GM18867 (cell line): Measurements from ENCODE around the gene TP53I3.
"Not testable (repeated sequence)": the region's sequence is repeated elsewhere in the genome, so short reads cannot be mapped to it uniquely, and the experiment has no call there.

Experiments
- ATAC-seq: cut with Tn5 transposase; IDR thresholded peaks from one replicate; pipeline ENCODE4 v1.9.1; 2021; ENCODE audit warnings: mild to moderate bottlenecking, moderate library complexity; ENCODE audit not compliant: unreplicated experiment

TP53I3 gene

DNA sequence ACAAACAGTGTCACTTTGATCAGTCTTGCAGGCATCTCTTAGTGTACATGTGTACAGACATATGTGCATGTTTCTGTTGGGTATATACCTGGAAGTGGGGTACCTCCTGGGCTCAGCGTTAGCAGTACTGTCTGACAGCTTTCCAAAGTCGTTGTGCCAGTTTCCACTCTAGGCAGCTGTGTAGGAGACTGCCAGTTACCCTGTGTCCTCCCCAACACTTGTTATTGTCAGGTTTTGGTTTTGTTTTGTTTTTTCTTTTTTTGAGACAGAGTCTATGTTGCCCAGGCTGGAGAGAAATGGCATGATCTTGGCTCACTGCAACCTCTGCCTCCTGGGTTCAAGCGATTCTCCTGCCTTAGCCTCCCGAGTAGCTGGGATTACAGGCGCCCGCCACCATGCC is 28.9 kb downstream of the TP53I3 start:
- ATAC-seq: no peak

DNA sequence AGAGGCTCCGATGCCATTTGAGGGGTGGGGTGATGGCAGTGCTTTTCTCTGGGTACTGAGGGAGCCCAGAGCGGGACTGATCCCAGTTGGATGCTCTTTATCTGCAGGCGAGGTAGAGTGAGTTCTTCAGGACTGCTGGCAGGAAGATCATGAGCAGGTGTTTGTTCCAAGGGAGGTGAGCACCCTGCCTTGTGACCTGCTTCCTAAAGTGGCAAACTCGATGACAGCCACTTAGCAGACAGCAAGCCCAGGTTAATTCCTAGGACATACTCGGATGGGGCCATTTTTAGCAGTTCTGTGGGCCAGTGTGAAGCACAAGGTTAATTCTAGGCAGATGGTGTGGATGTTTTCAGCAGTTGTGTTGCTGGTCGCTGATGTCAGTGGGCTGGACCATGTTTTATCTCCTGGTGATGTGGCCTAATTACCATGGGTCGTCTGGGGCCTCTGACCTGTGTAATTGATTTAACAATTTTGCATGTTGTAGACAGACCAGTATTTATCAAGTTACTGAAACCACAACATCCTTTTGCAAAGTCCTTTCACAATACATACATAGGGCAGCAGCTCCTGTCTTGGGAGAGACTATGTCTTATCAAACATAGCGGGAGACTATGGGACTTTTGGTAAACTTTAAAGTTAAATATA is 30.1 kb downstream of the TP53I3 start:
- no peak for ATAC-seq

DNA sequence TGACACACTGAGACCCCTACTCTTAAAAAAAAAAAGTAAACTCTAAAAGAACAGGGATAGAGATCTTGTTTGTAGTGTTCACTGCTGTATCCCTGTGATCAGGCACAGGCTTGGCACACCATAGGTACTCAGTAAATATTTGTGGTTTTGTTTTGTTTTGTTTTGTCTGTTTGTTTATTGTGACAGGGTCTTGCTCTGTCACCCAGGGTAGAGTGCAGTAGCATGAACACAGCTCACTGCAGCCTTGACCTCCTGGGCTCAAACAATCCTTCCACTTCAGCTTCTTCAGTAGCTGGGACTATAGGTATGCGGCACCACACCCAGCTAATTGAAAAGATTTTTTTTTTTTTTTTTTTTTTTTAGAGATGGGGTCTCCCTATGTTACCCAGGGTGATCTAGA is 31.7 kb downstream of the TP53I3 start:
- ATAC-seq: no peak

DNA sequence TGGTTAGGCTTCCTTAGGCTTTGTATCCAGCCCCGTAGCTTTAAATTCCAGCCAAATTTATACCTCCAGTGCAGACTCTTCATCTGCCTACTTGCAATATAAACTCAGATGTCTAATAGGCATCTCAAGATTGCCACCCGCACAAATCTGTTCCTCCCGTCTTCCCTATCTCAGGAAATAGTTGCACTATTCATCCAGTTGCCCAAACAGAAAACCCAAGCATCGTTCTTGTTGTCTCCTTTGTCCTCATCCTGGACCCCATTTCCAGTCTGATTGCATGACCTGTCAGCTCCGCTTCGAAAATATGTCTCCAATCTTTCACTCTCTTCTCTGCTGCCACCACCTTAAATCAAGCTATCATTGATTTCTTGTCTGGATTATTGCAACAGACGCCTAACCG is 32.8 kb downstream of the TP53I3 start:
- no peak for ATAC-seq

DNA sequence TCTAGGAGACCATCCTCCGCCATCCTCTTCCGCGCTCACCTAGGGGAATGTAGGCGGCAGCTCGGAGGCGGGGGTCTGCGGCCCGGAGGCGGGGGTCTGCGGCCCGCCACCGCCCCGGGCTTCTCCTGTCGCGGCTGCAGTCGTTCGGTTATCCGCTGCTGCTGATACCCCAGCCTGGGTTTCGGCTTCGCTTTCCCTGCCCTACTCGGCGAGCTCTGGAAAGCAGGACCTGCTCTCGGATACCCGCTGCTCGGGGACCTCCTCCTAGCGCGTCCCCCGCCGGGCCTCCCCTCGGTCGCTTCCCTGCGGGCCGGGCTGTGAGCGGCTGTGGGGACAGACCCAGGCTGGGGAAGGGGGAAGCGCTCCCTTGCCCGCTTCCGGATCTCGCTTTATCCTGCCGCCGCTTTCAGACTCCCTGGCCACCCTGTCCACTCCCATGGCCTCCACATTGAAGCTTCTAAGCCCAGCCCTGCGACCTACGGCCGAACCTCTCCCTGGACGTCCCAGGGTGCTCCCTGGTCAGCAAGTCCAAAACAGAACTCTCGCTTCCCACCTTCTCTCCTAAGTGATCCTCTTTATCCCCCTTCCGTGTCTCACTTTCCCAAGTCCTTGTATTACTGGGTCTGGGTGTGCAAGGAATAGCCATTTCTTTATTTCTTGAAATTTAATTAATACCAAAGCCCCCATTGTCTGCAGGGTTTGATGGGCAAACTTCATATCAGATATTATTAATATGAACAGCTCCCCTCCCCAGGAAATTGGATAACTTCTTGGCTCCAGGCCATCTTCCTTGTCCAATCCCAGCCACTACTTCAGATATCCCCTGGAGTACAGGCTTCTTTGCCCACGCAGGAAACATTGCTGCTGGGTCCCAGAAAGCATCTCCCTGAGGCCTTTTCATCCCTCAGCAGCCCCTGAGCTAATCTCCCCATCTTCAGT is 34.3 kb downstream of the TP53I3 start:
- no peak for ATAC-seq

DNA sequence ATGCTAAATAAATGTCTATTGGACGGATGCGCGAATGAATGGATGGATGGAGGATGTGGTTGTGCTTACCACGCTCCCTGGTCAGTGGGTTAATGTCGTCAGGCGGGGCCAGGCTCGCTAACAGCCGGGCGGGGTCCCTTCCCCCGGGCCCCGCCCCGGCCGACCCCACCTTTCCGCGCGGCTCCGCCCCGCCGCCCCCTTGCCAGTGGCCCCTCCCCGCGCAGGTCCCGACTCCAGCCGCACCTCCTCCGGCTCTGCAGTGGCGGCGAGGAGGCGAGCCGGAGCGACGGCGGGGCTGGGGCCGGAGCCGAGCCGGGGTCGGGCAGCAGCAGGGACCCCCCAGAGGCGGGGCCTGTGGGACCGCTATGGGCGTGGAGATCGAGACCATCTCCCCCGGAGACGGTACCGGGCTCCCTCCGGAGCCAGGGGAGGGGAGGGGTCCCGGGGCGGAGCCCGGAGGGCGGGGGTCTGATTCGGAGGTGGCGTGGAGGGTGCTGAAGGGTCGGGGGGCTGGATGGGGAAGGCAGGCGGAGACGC is 35.1 kb downstream of the TP53I3 start, which contains the start of gene FKBP1B:
FKBP1B (plus strand) TSS at position 257 of the 537 bp plus-strand sequence; CDS start at position 366, 109 bp downstream.
- no peak for ATAC-seq

DNA sequence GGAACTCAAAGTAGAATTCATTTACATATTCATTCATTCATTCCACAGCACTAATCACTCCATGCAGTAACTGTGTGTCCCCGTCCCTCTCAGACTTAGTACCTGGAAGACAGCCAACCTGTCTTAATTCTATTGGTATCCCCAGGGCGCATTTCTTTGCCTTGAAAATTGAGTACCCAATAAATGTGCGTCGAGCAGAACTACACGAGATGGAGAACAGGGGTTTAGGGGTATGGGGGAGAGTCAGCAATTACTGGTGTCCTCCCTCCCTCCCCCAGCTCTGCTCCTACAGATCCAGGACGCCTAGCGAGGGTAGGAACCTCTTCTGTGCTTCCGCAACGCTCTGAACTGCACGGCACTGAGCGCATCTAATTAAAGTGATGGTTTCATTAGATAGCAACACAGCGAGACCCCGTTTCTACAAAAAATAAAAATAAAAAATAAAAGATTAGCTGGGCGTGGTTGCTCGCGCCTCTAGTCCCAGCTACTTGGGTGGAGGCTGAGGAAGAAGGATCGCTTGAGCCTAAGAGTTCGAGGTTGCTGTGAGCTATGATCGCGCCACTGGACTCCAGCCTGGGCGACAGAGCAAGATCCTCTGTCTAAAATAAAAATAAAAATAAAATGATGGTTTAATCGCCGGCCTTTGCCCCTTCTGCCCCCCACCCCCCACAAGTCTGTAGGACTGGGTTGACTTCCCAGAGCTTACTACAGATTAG is 35.7 kb downstream of the TP53I3 start:
- ATAC-seq: no peak

DNA sequence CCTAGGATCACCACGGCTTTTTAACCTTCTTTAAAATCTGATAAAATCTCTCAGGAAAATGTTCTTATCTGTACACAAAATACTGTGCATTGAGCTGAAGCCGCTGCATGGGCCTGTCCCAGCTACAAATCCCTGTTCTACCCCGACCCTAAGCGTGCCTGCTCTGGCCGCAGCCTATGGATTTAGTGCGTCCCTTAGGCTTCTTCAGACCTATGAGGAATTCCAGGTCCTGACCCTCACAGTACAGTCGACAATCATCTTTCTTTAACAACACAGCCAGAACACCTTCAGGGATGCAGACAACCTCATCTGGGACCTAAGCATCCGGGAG is 37.0 kb downstream of the TP53I3 start:
- no peak for ATAC-seq

DNA sequence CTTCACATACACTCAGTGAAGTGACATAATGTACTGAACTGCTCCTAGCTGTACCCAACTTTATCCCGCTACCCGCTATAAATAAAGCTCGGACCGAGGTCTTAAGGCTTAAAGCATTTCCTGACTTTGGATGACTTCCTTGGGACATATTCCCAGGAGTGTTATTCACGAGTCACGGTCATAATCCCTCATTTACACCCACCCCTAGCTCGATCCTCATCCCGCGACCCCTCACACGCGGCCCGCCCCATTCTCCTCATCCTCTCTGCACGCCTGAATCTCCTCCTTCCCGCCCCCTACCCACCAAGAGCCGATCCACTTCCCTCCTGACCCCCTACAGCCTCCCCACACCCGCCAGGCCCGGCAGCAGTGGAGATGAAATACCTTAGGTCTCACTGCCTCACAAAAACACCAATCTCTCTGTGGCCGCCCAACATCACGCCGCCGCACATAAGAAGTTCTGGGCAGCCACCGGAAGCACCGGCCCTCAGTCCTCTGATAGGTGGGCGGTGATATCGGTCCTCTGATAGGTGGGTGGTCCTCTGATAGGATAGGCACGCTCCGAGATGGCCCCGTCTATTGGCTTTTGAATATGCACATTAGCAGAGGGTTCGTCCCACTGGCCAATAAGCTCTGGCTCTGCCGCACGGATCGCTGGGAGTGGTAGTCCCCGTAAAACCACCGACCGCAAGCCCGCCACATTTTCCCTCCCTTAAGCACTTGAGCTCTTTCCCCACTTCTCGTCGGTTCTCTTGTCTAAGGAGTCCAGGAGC is 37.5 kb downstream of the TP53I3 start, which contains the start of gene WDCP:
WDCP (minus strand) TSS at position 462 of the 773 bp plus-strand sequence. CDS start 7,897 bp downstream, outside the sequence.
- ATAC-seq: peak; percentile 99

DNA sequence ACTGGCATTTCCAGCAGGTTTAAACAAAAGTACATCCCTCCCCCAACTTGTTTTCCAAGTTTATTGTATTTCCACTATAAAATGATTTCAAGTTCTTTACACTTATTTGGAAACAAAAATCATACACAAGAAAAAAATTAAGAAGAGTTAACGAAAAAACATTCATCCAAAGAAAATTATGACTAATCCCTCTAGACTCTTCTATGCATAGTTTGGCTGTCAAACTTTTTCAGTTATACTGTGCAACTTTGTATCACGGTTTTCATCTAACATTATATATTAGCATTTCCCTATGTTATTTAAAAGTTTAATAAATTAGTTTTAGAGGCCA is 38.1 kb downstream of the TP53I3 start:
- no peak for ATAC-seq

DNA sequence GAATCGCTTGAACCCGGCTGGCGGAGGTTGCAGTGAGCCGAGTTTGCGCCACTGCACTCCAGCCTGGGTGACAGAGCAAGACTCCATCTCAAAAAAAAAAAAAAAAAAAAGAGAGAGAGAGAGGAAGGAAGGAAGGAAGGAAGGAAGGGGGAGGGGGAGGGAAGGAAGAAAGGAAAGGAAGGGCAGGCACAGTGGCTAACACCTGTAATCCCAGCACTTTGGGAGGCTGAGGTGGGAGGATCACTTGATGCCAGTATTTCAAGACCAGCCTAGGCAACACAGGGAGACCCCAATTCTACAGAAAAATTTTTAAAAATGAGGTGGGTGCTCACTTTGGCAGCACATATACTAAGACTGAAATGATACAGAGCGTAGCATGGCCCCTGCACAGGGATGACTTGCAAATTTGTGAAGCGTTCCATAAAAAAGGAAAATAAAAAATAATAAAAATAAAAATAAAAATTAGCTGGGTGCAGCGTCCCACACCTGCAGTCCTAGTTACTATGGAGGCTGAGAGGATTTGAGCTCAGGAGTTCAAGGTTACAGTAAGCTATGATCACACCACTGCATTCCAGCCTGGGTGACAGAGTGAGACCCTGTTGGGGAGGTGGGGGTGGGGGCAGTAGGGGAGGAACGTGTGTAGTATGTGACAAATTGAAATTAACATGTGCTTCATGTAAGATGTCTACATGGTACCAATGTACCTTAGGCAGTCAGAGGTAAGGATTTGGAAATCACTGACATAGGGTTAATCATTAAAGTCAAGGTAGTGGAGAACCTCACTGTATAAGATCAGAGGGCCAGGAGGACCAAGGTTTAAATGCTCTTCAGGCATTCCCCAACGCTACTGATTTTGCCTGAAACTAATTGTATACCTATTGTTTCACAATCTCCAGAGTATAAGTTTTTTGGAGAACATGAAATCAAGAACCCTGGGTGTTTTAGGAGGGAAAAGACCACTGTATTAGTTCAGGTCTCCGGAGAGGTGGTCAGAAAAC is 38.8 kb downstream of the TP53I3 start:
- no peak for ATAC-seq

DNA sequence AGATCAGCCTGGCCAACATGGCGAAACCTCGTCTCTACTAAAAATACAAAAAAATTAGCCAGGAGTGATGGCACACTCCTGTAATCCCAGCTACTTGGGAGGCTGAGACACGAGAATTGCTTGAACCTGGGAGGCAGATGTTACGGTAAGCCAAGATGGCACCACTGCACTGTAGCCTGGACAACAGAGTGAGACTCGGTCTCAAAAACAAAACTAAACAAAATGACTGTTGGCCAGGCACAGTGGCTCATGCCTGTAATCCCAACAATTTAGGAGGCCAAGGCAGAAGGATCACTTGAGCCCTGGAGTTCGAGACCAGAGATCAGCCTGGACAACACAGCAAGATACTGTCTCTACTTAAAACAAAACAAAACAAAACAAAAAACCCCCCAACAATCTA is 41.5 kb downstream of the TP53I3 start:
- not testable (repeated sequence) for ATAC-seq

DNA sequence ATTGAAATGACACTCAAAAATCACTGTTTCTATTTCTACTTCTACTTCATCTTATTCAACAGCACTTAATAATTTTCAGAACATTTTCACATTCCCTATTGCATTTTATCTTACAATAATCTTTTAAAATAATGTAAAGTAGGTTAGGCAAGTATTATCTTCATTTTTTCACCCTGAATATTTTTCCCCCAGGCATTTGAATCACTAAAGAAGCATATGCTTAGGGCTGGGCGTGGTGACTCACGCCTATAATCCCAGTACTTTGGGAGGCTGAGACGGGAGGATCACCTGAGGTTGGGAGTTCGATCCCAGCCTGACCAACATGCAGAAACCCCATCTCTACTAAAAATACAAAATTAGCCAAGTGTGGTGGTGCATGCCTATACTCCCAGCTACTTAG is 44.1 kb downstream of the TP53I3 start:
- no peak for ATAC-seq

DNA sequence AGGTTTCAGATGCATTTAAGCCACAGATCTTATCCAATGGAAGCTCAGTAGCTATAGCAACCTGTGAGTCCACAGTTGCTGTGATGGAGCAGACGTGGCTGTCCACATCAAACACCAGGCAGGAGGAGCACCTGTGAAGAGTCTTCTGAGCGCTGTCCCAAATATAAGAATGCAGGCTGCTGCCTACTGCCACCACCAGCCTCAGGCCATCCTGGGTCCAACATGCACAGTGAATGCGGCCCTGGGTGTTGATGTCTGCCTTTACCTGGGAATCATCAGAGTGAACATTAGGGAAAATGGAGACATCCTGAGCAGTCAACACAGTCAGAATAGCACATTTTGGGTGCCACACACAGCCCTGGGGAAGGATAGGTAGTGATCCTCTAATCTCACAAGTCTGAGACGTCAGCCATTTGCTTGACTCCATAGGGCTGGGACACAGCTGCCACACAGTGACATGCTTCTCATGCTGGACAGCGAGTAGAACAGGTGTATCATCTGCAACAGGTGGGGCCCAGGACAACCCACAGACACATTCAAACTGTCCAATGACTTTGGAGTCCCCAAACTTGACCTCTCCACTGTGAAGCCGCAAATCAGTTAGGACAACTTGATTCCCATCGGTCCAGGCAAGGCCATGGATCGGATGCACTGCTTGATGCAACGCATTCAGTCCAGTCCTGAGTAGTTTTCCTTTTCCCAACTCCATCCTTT is 45.7 kb downstream of the TP53I3 start:
- ATAC-seq: no peak
